HL-60/S4 treated with retinoic acid at 250 ng/mL for 4 days and 3 days (cell line): ENCODE results near the gene RPL41.
"Not testable (repeated sequence)": the region's sequence is repeated elsewhere in the genome, so short reads cannot be mapped to it uniquely, and the experiment has no call there.

Experiments used
- in situ Hi-C: fragments of 300-500 bp; cut with MboI; formaldehyde crosslinking; loops from 2 replicates; pipeline ENCODE4 v1.7.0; 2022; ENCODE audit warnings: low sequenced_read_pairs

Gene RPL41

GRCh38 chr12:56116267-56117081, at the start of gene RPL41:
Gene RPL41, plus strand, starts transcription at chr12:56116633.
- in situ Hi-C loops, result no loop called here

GRCh38 chr12:56071648-56072047, 44.8 kb upstream of the RPL41 start:
- in situ Hi-C loops, result no loop called here

- in situ Hi-C loops, result no loop called here
Observed at GRCh38 chr12:56074396-56074795, 42.0 kb upstream of the RPL41 start.

- in situ Hi-C loops, result not testable (repeated sequence)
Observed at GRCh38 chr12:56077966-56078365, 38.5 kb upstream of the RPL41 start.

DNA sequence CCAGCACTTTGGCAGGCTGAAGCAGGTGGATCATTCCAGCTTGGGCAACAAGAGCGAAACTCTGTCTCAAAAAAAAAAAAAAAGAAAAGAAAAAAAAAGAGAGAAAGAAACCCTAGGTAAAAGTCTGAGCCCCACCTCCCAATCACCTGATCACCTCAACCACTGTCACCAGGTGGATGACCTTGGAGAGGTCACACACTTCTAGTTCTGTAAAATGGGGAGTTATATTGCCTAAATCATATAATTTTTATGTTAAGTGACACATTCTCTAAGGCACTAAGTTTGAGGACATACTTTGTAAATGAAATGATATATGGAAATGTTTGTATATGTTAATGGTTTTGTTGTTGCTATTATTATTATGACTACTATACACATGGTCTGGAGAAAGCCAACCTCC, 38.0 kb upstream of the RPL41 start:
- in situ Hi-C loops, result no loop called here

DNA sequence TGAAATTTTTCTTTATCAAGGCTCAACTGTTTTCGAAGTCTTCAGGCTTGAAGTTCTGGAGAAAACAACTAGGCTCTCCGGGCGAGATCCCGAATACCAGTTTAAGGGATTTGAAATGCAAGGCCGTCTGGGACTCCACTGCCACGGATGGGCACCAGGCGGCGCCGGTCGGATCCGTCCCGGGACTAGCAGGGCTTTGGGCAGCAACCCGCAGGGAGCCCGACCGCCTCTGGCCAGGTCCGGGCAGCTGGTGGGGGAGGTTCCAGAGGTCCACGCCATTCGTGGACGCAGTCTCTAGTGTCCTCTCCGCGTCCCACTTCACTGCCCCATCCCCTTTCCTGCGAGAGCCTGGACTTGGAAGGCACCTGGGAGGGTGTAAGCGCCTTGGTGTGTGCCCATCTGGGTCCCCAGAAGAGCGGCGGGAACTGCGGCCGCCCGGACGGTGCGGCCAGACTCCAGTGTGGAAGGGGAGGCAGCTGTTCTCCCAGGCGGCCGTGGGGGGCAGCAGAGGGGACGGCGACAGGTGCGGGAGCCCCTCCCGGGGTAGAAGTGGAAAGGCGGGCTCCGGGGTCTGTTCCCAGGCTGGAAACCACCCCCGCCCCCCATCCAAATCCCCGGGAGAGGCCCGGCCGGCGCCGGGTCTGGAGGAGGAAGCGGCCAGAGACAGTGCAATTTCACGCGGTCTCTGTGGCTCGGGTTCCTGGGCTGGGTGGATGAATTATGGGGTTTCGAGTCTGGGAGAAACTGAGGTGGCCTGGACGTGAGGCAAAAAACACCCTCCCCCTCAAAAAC, 37.3 kb upstream of the RPL41 start:
- in situ Hi-C loops, result no loop called here

DNA sequence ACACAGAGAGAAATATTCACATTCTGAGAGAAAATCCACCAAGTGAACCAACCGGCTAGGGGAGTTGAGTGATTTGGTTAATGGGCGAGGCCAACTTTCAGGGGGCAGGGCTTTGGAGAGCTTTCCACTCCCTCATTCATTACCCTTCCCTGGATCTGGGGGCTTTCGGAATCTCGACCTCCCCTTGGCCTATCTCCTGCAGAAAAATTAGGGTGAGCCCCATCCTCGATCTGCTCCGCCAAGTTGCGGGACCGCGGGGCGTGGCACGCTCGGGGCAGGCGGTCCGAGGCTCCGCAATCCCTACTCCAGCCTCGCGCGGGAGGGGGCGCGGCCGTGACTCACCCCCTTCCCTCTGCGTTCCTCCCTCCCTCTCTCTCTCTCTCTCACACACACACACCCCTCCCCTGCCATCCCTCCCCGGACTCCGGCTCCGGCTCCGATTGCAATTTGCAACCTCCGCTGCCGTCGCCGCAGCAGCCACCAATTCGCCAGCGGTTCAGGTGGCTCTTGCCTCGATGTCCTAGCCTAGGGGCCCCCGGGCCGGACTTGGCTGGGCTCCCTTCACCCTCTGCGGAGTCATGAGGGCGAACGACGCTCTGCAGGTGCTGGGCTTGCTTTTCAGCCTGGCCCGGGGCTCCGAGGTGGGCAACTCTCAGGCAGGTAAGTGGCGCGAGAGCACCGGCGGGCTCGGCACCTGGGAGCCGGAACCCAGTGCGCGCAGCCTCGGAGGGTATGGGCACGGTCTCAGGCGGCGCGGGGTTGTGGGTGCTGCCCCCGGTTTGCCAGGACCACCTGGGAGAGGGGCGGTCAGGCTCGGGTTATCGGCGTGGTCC, 36.5 kb upstream of the RPL41 start, which contains the start of gene ERBB3:
TSS of gene ERBB3 (plus strand) at position 443 of the 833 bp plus-strand sequence. CDS start at position 579, 136 bp downstream.
- in situ Hi-C loops, result no loop called here

GRCh38 chr12:56080556-56081138, 35.8 kb upstream of the RPL41 start:
- in situ Hi-C loops, result no loop called here

DNA sequence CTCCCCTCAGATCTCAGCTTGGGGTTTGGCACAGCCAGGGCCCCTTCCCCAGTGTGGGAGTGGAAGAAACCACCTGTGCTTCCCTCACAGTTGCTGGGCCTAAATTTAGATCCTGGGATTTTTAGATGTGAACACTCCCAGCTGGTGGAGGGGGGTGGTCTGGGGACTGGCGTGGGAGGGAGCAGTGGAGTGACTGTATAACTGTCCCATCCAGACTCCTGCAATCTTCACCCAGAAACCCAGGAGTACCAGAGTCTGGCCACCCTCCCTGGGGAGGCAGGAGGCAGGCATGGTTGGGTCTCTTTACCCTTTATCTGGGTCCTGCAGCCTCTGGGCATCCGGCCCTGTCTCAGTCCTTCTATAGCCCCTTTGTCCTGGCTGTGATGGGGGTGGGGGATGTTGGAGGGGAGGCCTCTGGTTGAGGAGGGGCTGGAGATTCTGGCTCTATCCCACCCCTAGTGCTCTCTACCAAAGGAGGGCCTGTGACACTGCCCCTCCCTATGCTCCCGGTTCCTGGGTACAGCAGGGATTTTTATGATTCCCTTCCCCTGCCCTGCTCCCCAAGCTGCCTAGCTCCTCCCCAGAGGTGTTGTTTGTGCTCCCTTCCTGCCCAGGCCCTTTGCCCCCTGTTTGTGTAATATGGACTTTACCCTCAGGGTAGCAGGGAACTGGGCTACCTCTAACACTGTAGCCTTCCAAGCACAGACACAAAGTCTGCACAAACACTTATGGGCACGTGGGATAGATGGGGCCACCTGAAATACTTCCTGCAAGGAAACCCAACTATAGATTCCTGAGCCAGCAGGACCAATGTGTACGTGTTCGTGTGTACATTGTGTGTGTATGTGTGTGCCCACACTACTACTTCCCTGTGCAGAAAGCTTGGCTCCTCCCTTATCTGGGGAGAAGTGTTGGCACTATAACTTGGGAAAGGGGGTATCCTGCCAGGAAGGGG, 34.8 kb upstream of the RPL41 start:
- in situ Hi-C loops, result no loop called here

DNA sequence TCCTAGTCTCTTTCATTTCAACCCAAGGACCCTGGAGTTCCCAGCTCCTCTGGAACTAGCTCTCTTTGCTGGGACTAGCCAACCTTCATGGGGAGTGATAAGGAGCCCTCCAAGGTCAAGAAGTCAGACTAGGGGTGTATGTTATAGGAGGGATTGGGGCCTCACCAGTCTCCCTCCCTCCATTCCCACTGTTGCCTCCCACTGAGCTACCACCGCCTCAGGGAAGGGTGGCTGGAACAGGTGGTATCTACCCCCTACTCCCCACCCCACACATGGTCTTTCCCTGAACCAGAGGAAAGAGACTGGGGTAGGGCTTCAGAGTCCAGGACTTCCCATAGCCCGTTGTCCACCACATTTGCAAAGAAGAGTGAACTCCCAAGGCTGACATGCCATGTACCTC, 34.1 kb upstream of the RPL41 start:
- in situ Hi-C loops, result no loop called here

DNA sequence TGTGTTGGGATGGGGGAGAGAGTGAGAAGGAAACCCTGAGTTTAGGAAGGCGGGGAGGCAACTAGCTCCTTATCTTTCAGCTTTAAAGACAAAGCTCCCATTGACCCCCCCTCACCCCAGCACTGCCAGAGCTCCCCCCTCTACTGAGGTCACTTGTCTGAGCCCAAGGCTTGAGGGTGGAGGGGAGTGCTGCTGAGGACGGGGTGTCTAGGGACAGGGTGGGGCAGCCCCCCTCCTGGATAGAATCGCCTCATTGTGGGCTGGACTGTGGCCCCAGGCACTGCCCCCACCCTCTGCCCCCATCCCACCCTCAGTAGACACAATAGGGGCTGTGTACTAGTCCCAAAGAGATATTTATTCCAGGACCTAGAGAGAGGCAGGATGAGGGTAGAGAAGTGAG, 33.5 kb upstream of the RPL41 start:
- in situ Hi-C loops, result no loop called here

DNA sequence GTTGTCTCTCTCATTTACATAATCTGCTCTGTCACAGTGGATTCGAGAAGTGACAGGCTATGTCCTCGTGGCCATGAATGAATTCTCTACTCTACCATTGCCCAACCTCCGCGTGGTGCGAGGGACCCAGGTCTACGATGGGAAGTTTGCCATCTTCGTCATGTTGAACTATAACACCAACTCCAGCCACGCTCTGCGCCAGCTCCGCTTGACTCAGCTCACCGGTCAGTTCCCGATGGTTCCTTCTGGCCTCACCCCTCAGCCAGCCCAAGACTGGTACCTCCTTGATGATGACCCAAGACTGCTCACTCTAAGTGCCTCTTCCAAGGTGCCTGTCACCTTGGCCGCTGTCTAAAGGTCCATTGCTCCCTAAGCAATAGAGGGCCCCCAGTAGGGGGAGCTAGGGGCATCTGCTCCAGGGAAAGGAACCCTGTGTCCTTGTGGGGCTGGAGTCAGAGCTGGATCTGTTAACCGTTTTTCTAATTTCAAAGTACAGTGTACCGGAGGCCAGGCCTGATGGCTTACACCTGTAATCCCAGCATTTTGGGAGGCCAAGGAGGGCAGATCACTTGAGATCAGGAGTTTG, 31.4 kb upstream of the RPL41 start:
- in situ Hi-C loops, result no loop called here

DNA sequence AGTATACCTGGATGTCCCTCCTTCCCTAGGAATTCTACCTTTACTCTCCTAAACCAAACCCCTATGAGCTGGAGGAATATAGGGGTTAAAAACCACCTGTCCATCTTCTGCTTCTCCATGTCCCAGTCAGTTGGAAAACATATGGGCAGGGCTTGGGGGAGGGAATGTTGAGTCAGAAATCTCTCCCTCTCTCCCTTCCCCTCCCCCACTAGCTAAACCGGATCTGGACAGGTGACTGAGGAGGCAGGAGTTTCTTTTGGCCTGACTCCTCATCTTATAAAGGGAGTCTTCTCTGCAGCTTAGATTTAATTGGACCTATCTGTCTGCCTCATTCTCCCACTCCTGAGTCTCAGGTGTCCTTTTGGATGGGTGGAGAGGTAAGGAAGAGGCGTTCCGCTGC, 30.3 kb upstream of the RPL41 start:
- in situ Hi-C loops, result no loop called here

DNA sequence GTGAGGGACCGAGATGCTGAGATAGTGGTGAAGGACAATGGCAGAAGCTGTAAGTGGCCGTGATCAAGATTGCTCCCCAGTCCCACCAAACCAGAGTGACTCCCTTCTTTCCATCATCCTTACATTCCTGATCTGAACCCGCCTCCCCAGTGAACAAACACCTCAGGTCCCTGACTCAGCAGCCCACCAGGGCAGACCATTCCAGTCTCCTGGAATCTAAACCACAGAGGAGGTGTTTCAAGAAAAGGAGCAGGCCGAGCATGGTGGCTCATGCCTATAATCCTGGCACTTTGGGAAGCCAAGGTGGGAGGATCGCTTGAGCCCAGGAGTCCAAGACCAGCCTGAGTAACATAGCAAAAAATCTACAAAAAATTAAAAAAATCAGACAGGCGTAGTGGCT, 29.8 kb upstream of the RPL41 start:
- in situ Hi-C loops, result no loop called here

- in situ Hi-C loops, result no loop called here
Observed at GRCh38 chr12:56087220-56087619, 29.2 kb upstream of the RPL41 start.

GRCh38 chr12:56097738-56098137, 18.7 kb upstream of the RPL41 start:
- in situ Hi-C loops, result no loop called here

DNA sequence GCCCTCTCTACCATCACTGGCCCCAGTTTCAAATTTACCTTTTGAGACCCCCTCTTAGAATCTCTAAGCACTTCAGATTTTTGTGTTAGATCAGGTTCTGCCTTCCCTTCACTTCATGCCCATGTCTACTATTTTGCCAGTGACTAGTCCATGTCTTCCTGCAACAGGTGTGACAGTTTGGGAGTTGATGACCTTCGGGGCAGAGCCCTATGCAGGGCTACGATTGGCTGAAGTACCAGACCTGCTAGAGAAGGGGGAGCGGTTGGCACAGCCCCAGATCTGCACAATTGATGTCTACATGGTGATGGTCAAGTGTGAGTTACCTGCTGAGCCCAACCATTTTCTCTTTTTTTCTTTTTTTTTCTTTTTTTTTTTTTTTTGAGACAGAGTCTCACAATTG, 17.8 kb upstream of the RPL41 start:
- in situ Hi-C loops, result no loop called here

GRCh38 chr12:56099787-56100186, 16.6 kb upstream of the RPL41 start:
- in situ Hi-C loops, result no loop called here

GRCh38 chr12:56101045-56101444, 15.4 kb upstream of the RPL41 start:
- in situ Hi-C loops, result no loop called here
